H9 (cell line): Measurements from ENCODE around the gene DCHS1. TPM values are rescaled to one million over a fixed set of nuclear protein-coding genes. Genes with fewer than 3 reads are reported as not detected.

Source experiments
- DNase-seq: peaks from one replicate; pipeline ENCODE4 v3.0.0-alpha.2; 2017
- H2AFZ ChIP-seq: one replicate; pipeline ENCODE4 v1.6.1; 2013; ENCODE audit warnings: mild to moderate bottlenecking, low read length, control low read depth, moderate library complexity
- H2AK5ac ChIP-seq: 2 replicates; pipeline ENCODE4 v1.6.1; 2013; ENCODE audit warnings: low read length, control low read depth, mixed read lengths; ENCODE audit not compliant: insufficient read length
- H2BK120ac ChIP-seq: one replicate; pipeline ENCODE4 v1.6.1; 2013; ENCODE audit warnings: low read depth, mild to moderate bottlenecking, low read length, control low read depth, inconsistent platforms; ENCODE audit not compliant: poor library complexity, severe bottlenecking
- H2BK12ac ChIP-seq: 2 replicates; pipeline ENCODE4 v1.6.1; 2013; ENCODE audit warnings: low read length, control low read depth, mixed read lengths, low read depth; ENCODE audit not compliant: insufficient read length
- H2BK15ac ChIP-seq: 2 replicates; pipeline ENCODE4 v1.6.1; 2013; ENCODE audit warnings: low read depth, low read length, control low read depth
- H2BK20ac ChIP-seq: one replicate; pipeline ENCODE4 v1.6.1; 2013; ENCODE audit warnings: low read depth, mild to moderate bottlenecking, low read length, control low read depth, inconsistent platforms; ENCODE audit not compliant: poor library complexity, severe bottlenecking
- H2BK5ac ChIP-seq: 2 replicates; pipeline ENCODE4 v1.6.1; 2013; ENCODE audit warnings: low read length, control low read depth, mixed read lengths; ENCODE audit not compliant: insufficient read length
- H3K14ac ChIP-seq: 2 replicates; pipeline ENCODE4 v1.6.1; 2013; ENCODE audit warnings: low read length, control low read depth; ENCODE audit not compliant: insufficient read depth
- H3K18ac ChIP-seq: 2 replicates; pipeline ENCODE4 v1.6.1; 2013; ENCODE audit warnings: low read depth, mild to moderate bottlenecking, mixed read lengths, low read length, control low read depth; ENCODE audit not compliant: insufficient read length
- H3K23ac ChIP-seq: 2 replicates; pipeline ENCODE4 v1.6.1; 2013; ENCODE audit warnings: low read length, control low read depth, mixed read lengths, low read depth; ENCODE audit not compliant: insufficient read length
- H3K23me2 ChIP-seq: 2 replicates; pipeline ENCODE4 v1.6.1; 2013; ENCODE audit warnings: low read depth, mild to moderate bottlenecking, mixed read lengths, low read length, control low read depth; ENCODE audit not compliant: insufficient read length, poor library complexity, severe bottlenecking
- H3K27ac ChIP-seq: 2 replicates; pipeline ENCODE4 v1.5.1; 2013; ENCODE audit warnings: low read length, control low read depth, mixed read lengths, low read depth; ENCODE audit not compliant: insufficient read length
- H3K27me3 ChIP-seq: 2 replicates; pipeline ENCODE4 v1.6.1; 2013; ENCODE audit warnings: low read length, control low read depth, inconsistent platforms; ENCODE audit not compliant: insufficient read depth
- H3K4ac ChIP-seq: 2 replicates; pipeline ENCODE4 v1.6.1; 2013; ENCODE audit warnings: low read depth, mild to moderate bottlenecking, control low read depth, inconsistent platforms, low read length, moderate library complexity
- H3K4me1 ChIP-seq: 2 replicates; pipeline ENCODE4 v1.6.1; 2013; ENCODE audit warnings: low read length, control low read depth, inconsistent platforms; ENCODE audit not compliant: insufficient read depth
- H3K4me2 ChIP-seq: 2 replicates; pipeline ENCODE4 v1.6.1; 2013; ENCODE audit warnings: low read length, control low read depth, mixed read lengths; ENCODE audit not compliant: insufficient read length, insufficient read depth
- H3K56ac ChIP-seq: 2 replicates; pipeline ENCODE4 v1.6.1; 2013; ENCODE audit warnings: low read depth, mild to moderate bottlenecking, mixed read lengths, low read length, control low read depth; ENCODE audit not compliant: insufficient read length
- H3K79me1 ChIP-seq: 2 replicates; pipeline ENCODE4 v1.6.1; 2013; ENCODE audit warnings: low read depth, mild to moderate bottlenecking, moderate library complexity, low read length, control low read depth, inconsistent platforms; ENCODE audit not compliant: insufficient read depth, poor library complexity, severe bottlenecking
- H3K79me2 ChIP-seq: 2 replicates; pipeline ENCODE4 v1.6.1; 2013; ENCODE audit warnings: low read length, control low read depth, inconsistent platforms; ENCODE audit not compliant: insufficient read depth
- H3K9ac ChIP-seq: 2 replicates; pipeline ENCODE4 v1.6.1; 2013; ENCODE audit warnings: low read length, control low read depth, mixed read lengths; ENCODE audit not compliant: insufficient read length; ENCODE audit errors: extremely low read depth
- H3K9me3 ChIP-seq: one replicate; pipeline ENCODE4 v1.6.1; 2013; ENCODE audit warnings: low read depth, low read length, inconsistent platforms; ENCODE audit not compliant: control insufficient read depth
- H3T11ph ChIP-seq: one replicate; pipeline ENCODE4 v1.6.1; 2013; ENCODE audit warnings: mild to moderate bottlenecking, low read length, control low read depth, inconsistent platforms
- H4K20me1 ChIP-seq: one replicate; pipeline ENCODE4 v1.6.1; 2013; ENCODE audit not compliant: control insufficient read depth, insufficient read length, insufficient read depth
- H4K5ac ChIP-seq: 2 replicates; pipeline ENCODE4 v1.6.1; 2013; ENCODE audit warnings: low read depth, mild to moderate bottlenecking, mixed read lengths, low read length, control low read depth; ENCODE audit not compliant: insufficient read length
- H4K8ac ChIP-seq: replicated peaks from 2 replicates; pipeline ENCODE4 v1.6.1; 2013; ENCODE audit warnings: low read length, control low read depth, mixed read lengths, low read depth; ENCODE audit not compliant: insufficient read length
- H4K91ac ChIP-seq: 2 replicates; pipeline ENCODE4 v1.6.1; 2013; ENCODE audit warnings: low read depth, mild to moderate bottlenecking, moderate library complexity, mixed read lengths, low read length, control low read depth; ENCODE audit not compliant: insufficient read length
- H3K27ac Mint-ChIP-seq, 3 experiments: 2 replicates in 2 of 3; 3 replicates in 1 of 3; pipeline ENCODE4 v1.8.0; 2020 to 2021; ENCODE audit warnings: mixed read lengths in 3 of 3, mild to moderate bottlenecking in 1 of 3, moderate library complexity in 1 of 3
- H3K27me3 Mint-ChIP-seq: 2 replicates; pipeline ENCODE4 v1.8.0; 2021; ENCODE audit warnings: low read depth, mild to moderate bottlenecking, moderate library complexity, mixed read lengths
- H3K36me3 Mint-ChIP-seq, 3 experiments: 2 replicates in 2 of 3; 3 replicates in 1 of 3; pipeline ENCODE4 v1.8.0; 2020 to 2021; ENCODE audit warnings: low read depth in 3 of 3, mixed read lengths in 3 of 3; ENCODE audit not compliant: insufficient read depth in 1 of 3
- H3K4me1 Mint-ChIP-seq, 2 experiments: 2 replicates each; pipeline ENCODE4 v1.8.0; 2020; ENCODE audit warnings: mixed read lengths in 2 of 2
- H3K4me3 Mint-ChIP-seq, 2 experiments: 2 replicates in 1 of 2; 3 replicates in 1 of 2; pipeline ENCODE4 v1.8.0; 2020 to 2021; ENCODE audit warnings: mild to moderate bottlenecking in 2 of 2, mixed read lengths in 2 of 2, moderate library complexity in 1 of 2
- H3K9me3 Mint-ChIP-seq, 2 experiments: 2 replicates in 1 of 2; 3 replicates in 1 of 2; pipeline ENCODE4 v1.8.0; 2020; ENCODE audit warnings: mild to moderate bottlenecking in 2 of 2, mixed read lengths in 2 of 2, moderate library complexity in 1 of 2
- WGBS: extraction: QIAGEN DNeasy Blood & Tissue Kit; methylation state at CpG from one replicate; pipeline ENCODE4 v1.1.7; 2013; ENCODE audit warnings: missing lambda C conversion rate, low lambda C conversion rate, mixed read lengths; ENCODE audit not compliant: insufficient read length; ENCODE audit errors: extremely low coverage; 5-methylcytosine and 5-hydroxymethylcytosine counted together
- total RNA-seq: library from RNA; stranded (reverse); gene quantifications from 2 replicates; pipeline ENCODE4 v1.2.1, GENCODE V29; 2021
- TF ChIP-seq, protein P1 (sequence below): fragments of 200-600 bp; sonication (generic); conservative IDR thresholded peaks from 3 replicates; pipeline ENCODE4 v1.8.0; 2021; ENCODE audit warnings: antibody characterized with exemption, mild to moderate bottlenecking

DCHS1 gene
- total RNA-seq, 1 experiment from 2014 or later: 12.5 TPM

DNA sequence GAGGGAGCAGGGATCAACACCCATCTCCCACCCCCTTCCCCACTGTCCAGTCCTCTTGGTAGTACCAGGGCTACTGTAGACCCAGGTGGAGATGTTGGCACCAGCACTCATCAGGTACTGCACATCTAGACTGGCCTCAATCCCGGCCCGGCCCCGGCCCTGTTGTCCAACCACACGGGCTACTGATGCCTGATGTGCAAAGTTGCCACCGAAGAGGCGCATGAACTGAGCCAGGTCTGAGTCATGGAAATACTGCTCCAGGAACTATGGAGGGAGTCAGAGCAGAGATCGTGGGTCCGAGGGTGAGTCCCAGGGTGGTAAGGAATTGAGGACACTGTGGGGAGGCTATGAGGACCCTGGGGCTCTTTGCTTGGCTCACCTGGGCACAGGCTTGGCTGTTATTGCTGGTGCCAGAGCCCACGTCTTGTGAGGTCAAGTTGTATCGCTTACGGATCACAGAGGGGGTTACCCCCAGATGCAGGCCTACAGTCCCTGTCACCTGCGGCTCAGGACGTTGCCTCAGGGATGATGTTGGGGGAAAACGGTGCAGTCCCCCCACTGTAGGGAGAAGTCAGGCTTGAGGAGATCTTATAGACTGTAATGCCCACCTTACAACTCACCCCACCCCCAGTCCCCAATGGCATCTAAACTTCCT is 38.9 kb downstream of the DCHS1 start:
- no peak overlapping the region; a peak in 1 of 5 replicates for H3K4me3 Mint-ChIP-seq
- H3K27me3 Mint-ChIP-seq: no peaks in the 10 kb centered on the region
- H4K91ac ChIP-seq: no peak overlapping the region

More for the DNA sequence above, 38.9 kb downstream of the DCHS1 start:
- Histone ChIP-seq H4K5ac (no peak overlapping the region), H2AFZ (no peak overlapping the region), H3K79me2 (no peaks in the 10 kb centered on the region), H4K20me1 (no peaks in the 10 kb centered on the region), H2BK120ac (no peak overlapping the region), H3K9ac (no peak overlapping the region), H2BK5ac (no peak overlapping the region), H3K79me1 (no peaks in the 10 kb centered on the region), H4K8ac (no peak overlapping the region), H3K14ac (no peak overlapping the region), H3K4me1 (no peaks in the 10 kb centered on the region), H3K27ac (no peak overlapping the region), H3K23ac (no peak overlapping the region), H2BK20ac (no peak overlapping the region), H3K23me2 (peaks cover 16% of the 10 kb centered on the region), H3K4ac (no peak overlapping the region), H3T11ph (no peak overlapping the region), H2BK12ac (no peak overlapping the region), H3K4me2 (no peak overlapping the region), H3K18ac (no peak overlapping the region), H2BK15ac (no peak overlapping the region), H3K56ac (no peak overlapping the region), H2AK5ac (no peak overlapping the region), H3K9me3 (no peaks in the 10 kb centered on the region), H3K27me3 (no peaks in the 10 kb centered on the region)
- TF ChIP-seq, protein P1, sequence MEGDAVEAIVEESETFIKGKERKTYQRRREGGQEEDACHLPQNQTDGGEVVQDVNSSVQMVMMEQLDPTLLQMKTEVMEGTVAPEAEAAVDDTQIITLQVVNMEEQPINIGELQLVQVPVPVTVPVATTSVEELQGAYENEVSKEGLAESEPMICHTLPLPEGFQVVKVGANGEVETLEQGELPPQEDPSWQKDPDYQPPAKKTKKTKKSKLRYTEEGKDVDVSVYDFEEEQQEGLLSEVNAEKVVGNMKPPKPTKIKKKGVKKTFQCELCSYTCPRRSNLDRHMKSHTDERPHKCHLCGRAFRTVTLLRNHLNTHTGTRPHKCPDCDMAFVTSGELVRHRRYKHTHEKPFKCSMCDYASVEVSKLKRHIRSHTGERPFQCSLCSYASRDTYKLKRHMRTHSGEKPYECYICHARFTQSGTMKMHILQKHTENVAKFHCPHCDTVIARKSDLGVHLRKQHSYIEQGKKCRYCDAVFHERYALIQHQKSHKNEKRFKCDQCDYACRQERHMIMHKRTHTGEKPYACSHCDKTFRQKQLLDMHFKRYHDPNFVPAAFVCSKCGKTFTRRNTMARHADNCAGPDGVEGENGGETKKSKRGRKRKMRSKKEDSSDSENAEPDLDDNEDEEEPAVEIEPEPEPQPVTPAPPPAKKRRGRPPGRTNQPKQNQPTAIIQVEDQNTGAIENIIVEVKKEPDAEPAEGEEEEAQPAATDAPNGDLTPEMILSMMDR: no peak
- Mint-ChIP-seq H3K9me3 (no peaks in the 10 kb centered on the region), H3K27ac (no peak overlapping the region), H3K4me1 (no peaks in the 10 kb centered on the region; a peak in 2 of 4 replicates), H3K36me3 (peaks cover 3 to 20% (median 10%) of the 10 kb centered on the region in 3 experiments; a peak in 6 of 7 replicates)
- no CpG with 5 or more reads among the region's 14 CpGs for WGBS
- DNase-seq: no peak
